ENCODE data around the gene TBC1D7. TPM values are rescaled to one million over a fixed set of nuclear protein-coding genes. Genes with fewer than 3 reads are reported as not detected.
A peak's percentile ranks its signal among the peaks of the same experiment; 100 is the strongest.

The TBC1D7 gene
- total and polyA plus RNA-seq, 2 of the 4 experiments (the other 2 are of a cell fraction) = 14.3 to 22.6 TPM

- Histone ChIP-seq H2BK5ac (ENCODE audit: low read depth, low read length, poor library complexity, severe bottlenecking) (peak overlapping the region; percentile 99), H3K56ac (ENCODE audit: extremely low read depth, insufficient read depth, low read length) (peak overlapping the region; percentile 91), H3K36me3 (ENCODE audit: control insufficient read depth, insufficient read depth, low read length) (no peaks in the 10 kb centered on the region), H3K9ac (ENCODE audit: low read depth, low read length) (peak overlapping the region; percentile 37; the same call in 1 of the 2 replicates), H3K9me3 (ENCODE audit: control insufficient read depth, insufficient read depth, low read length) (no peaks in the 10 kb centered on the region), H2AK5ac (ENCODE audit: low read depth, low read length) (peak overlapping the region; percentile 99), H4K8ac (ENCODE audit: low read depth in 2 of 2, low read length in 2 of 2) (peak overlapping the region; percentile 83 to 97), H3K4me2 (ENCODE audit: low read depth, low read length) (peak overlapping the region; percentile 75), H3K79me1 (ENCODE audit: low read depth in 1 of 2, low read length in 2 of 2) (no peaks in the 10 kb centered on the region; a peak in 2 of 4 replicates), H3K23ac (ENCODE audit: low read depth, low read length) (peak overlapping the region; percentile 95), H2AK9ac (replicated peaks; ENCODE audit: low read depth, low read length, poor library complexity) (peak overlapping the region; percentile 50), H2BK15ac (ENCODE audit: low read depth, low read length) (peak overlapping the region; percentile 86; the same call in 2 of the 3 replicates), H2BK120ac (ENCODE audit: low read depth, low read length) (peak overlapping the region; percentile 99), H3K18ac (ENCODE audit: low read depth, low read length) (peak overlapping the region; percentile 96), H3K9me1 (ENCODE audit: insufficient read depth, low read length) (peaks cover 19% of the 10 kb centered on the region), H3K4me1 (ENCODE audit: control insufficient read depth, insufficient read depth, low read length) (peaks cover 23% of the 10 kb centered on the region), H2AFZ (replicated peaks; ENCODE audit: low read length, poor library complexity) (peak overlapping the region; percentile 62), H3K4me3 (ENCODE audit: insufficient read depth, low read depth, low read length) (no peak overlapping the region), H3K27ac (ENCODE audit: insufficient read depth, low read length) (peak overlapping the region; percentile 94), H4K91ac (ENCODE audit: insufficient read depth, low read depth, low read length) (peak overlapping the region; percentile 97), H3K27me3 (ENCODE audit: control insufficient read depth, insufficient read depth, low read length) (no peaks in the 10 kb centered on the region), H4K20me1 (ENCODE audit: insufficient read depth, low read length) (no peaks in the 10 kb centered on the region), H3K14ac (replicated peaks; ENCODE audit: low read depth, low read length) (peak overlapping the region; percentile 97), H4K5ac (ENCODE audit: low read depth, low read length) (peak overlapping the region; percentile 84), H2BK20ac (ENCODE audit: low read depth, low read length) (peak overlapping the region; percentile 99), H3K4ac (ENCODE audit: low read depth, low read length) (peak overlapping the region; percentile 99)
- no CpG with 5 or more reads among the region's 7 CpGs for WGBS, 2 experiments (ENCODE audit: extremely low coverage in 2 of 2, insufficient read length in 1 of 2)
- intact Hi-C loops (cut with micrococcal nuclease) = loop anchor here (2.0 kb wide), 2 partner anchors 132 to 260 kb away; partner anchors contain the start of genes GFOD1 and NOL7
- dilution Hi-C loops (cut with HindIII; ENCODE audit: low sequenced_read_pairs, unreplicated experiment) = no loop called here
- TF ChIP-seq FOS (IDR thresholded peaks at IDR 0.05; ENCODE audit: low read depth, low read length) (peak; percentile 82; the same call in 1 of the 2 replicates), USF2 (IDR thresholded peaks at IDR 0.05; ENCODE audit: low read depth, low read length) (no peak), NFE2L2 (IDR thresholded peaks at IDR 0.05; ENCODE audit: low read depth, low read length) (peak; percentile 77)
- CTCF ChIA-PET = interaction anchor here (1.0 to 1.9 kb wide), 3 partner anchors 11 to 260 kb away, joined by 3 to 4 read pairs (median 3); partner anchors contain the start of gene NOL7
- in situ Hi-C loops (cut with MboI; ENCODE audit: low sequenced_read_pairs) = no loop called here
- POLR2A ChIA-PET (ENCODE audit: unreplicated experiment) = no interaction called here
- no TSS peak for BruUV-seq (replicated peaks)
- peak; percentile 87 for ATAC-seq (ENCODE audit: low read depth)
- DNase-seq = peak; percentile 99
These were observed 27.0 kb upstream of the TBC1D7 start for GRCh38 chr6:13355043-13355945.
